Endometrium (tissue), 2 donors: ENCODE data around the gene CSPG4.
"Not testable (repeated sequence)": the region's sequence is repeated elsewhere in the genome, so short reads cannot be mapped to it uniquely, and the experiment has no call there.

Experiments used
- FAIRE-seq: peaks from 2 replicates; lab custom pipeline; 2012; peaks lifted over from hg19 to GRCh38; lab: Jason Lieb, UNC
- donor health status: control.
- donor health status: control.

CSPG4 gene

DNA sequence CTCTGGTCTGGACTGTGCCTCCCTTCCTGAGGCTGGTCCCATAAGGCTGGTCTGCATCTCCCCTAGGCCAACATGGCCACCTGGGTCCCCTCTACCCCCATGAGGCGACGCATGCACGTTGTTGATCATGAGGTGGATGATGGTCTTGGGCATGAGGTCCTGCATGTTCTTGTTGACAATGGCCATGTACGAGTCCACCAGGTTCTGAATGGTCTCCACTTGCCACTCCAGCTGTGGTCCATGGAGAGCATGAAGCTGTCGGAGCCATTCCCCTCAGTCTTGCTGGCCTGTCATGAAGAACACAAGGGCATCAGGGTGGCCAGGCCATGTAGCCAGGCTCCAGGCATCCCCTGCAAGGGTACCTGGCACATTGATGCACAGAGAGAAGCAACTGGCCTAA, 27.1 kb upstream of the CSPG4 start:
- FAIRE-seq = no peak

DNA sequence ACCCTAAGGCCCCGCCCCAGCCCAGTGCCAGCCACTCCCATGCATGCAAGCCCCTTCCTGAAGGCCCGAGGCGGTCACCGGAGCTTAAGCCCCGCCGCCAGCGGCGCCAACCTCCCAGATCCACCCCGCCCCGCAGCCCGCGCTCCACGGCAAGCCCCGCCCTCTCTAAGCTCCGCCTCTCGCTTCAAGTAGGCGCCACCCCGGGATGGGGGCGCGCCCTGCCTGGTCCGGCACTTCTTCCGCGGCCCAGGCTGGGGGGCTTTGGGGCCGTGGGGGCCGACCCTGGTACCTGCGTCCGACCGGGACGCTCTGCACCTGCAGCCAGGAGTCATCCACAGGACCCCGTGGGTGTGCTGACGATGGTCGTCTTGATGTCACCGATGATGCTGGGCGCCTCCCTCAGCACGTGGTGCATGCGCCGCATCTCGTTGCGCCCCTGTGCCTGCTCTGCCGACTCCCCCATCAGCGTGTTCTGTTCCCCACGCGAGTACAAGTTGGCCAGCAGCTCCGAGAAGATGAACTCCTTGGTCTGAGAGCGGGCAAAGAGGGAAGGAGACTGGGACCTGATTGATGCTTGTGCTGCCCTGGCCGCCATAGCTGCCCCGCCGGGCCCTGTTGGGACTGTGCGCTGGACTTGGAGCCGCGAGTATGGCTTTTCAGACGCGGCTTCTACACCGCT, 26.1 kb upstream of the CSPG4 start:
- FAIRE-seq = no peak

DNA sequence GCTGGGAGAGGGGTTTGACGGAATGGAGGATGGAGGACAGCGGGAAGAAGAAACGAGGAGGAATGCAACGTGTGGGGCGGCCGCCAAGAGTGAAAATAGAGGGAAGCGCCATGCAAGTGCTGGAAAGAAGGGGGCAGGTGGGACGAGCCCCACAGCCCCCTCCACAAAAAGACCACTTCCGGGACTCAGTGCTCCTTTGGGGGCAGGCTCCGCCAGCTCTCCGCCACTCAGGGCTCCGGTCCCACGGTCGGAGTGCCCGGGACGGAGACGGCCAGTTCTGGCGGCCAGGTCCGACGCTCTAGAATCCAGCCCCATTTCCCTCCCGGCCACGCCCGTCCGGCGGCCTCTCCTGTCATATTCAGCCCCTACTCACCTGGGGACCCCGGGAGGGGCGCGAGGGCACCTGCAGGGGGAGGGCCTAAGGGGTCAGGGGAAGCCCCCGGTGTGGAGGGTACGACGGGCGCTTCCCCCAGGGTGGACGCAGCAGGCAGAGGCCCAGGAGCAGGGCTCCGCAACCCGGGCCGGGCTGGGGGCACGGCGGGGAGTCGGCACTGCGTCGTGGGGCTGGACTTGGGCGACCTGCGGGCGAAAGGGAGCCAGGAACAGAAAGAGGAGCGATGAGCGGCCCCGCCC, 25.5 kb upstream of the CSPG4 start:
- FAIRE-seq = no peak

DNA sequence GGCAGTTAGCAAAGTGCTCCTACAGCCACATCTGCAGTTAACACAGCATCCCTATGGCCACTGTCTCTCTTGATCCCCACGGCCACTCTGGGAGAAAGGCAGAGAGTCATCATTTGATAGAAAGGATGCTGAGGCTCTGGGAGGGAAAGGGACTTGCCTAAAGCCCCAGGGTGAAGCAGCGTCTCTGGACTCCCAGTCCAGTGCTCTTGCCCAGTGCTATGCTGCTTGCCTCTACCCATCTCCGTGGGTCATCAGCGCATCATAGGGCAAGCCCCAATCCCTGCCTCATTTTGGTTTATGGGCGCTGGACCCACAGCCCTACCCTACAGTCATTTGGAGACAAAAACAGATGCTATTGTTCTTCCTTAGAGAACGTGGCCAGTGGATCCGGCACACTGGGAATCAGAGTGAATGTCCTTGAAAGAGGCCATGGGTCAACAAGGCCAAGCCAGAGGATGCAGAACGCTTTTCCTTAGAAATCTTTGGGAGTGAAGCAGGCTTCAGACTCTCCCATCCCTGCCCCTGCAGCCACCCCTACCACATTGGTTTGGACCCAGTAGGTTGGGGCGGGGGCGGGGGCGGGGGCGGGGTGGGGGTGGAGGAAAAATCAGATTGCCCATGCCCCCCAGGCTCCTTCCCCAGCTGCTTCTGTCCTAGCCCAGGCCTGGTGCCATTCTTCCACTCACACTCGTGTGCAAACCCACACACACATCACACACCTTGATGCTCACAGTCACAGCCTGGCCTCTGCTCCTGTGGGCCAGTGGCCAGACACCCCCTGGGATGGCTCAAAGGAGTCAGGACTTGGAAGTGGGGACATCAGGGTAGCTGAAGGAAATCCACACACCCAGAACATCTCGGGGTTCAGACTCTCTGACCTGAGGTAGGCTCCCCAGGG, 24.7 kb upstream of the CSPG4 start:
- not testable (repeated sequence) for FAIRE-seq

DNA sequence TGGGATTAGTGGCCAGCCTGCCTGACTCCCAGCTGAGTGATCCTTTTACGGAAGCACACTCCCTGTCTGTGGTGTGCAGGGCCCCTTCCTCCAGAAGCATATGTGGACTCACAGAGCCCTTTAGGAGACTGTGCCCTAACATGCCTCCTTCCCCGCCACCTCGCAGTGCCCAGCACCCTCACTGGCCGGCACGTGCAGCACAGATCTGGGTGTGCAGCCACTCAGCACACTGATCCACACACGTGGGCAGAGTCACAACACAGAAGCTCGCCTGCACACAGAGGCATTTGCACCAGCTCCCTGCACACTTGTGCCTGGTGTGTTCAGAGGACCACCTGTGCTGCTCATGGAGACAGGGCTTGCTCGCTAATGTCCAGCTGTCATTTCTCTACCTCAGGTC, 23.6 kb upstream of the CSPG4 start:
- no peak for FAIRE-seq

DNA sequence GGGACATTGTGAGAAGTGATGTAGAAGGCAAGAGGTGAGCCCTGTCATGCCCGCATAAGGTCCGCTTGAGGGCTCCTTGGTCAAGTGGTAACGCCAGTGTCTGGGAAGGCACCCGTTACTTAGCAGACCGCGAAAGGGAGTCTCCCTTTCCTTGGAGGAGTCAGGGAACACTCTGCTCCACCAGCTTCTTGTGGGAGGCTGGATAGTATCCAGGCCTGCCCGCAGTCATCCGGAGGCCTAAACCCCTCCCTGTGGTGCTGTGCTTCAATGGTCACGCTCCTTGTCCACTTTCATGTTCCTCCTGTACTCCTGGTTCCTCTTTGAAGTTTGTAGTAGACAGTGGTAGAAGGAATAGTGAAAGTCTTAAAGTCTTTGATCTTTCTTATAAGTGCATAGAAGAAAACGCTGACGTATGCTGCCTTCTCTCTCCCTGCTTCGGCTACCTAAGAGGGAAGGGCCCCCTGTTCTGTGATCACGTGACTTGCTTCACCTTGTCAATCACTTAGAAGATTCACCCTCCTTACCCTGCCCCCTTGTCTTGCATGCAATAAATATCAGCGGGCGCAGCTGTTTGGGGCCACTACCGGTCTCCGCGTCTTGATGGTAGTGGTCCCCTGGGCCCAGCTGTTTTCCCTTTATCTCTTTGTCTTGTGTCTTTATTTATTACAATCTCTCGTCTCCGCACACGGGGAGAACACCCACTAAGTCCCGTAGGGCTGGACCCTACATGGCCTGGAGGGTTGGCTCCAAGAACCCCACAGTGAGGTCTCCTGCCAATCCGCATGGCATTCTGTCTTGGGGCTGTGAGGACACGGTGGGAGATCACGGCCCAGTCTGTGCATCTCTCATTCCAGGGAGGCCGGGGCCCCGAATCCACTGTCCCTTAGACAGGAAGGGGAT, 22.5 kb upstream of the CSPG4 start:
- not testable (repeated sequence) for FAIRE-seq

DNA sequence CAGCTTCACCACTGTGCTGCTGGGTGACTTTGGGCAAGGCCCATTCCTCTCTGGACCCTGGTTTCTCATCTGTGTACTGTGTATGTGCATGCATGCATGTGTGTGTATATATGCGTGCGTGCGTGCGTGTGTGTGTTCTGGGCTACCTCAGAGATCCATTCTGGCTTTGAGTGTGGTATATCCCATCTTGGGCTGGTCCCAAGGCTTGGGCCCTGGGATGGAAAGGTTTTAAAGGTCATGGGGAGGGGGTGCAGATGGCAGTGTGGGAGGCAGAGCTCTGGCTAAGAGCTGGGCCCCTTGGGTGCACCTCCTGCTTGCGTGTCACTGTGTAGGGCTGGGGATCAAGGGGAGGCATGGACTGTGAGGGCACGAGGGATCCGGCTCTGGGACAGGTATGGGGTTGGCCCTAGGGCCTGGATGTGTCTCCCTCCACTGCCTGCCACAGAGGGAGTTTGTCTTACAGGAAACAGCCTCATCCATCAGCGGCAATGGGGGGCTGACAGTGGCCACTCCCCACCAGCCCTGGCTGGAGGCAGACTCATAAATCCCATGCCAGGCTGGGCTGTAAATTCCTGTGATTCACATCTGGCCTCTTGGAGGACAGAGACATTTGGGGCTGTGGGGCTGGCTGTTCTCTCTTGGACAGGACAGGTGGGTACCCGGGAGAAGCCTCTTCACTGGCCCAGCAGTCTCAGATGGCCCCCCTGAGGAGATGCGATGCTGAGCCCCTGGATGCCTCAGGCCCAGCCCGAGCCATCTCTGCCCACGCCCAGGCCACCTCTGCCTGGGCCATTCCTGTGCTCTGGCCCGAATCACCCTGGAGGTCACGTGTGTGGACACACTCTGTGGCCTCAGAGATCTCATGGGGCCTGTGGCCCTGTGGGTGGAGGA, 21.4 kb upstream of the CSPG4 start:
- FAIRE-seq = no peak

DNA sequence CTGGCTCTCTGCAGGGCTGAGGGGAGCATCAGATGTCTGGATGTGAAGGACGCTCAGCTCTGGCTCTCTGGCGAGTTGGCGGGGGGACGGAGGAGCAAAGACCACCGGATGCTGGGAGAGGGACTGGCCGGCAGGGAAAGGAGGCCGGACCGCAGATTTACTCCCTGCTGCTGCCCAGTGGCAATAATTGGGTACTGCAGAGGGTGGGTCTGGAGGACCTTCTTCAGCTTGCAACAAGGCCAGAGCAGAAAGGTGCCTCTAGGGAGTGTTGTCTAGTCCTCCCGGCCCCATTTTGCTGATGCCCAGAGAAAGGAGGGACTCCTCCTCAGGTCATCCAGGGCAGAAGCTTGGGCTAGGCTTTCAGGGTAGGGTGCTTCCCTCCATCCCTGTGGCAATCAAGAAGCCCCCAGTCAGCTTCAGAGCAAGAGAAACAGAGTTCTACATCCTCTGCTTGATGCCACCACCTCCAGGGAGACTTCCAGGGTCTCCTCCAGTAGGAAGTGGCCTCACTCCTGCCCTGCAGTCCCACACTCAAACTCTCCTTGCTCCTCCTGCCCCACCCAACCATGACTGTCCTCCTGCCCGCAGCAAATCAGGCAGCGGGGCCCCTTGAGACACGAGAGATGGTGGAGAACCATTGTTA, 20.3 kb upstream of the CSPG4 start:
- FAIRE-seq = peak; percentile 8

DNA sequence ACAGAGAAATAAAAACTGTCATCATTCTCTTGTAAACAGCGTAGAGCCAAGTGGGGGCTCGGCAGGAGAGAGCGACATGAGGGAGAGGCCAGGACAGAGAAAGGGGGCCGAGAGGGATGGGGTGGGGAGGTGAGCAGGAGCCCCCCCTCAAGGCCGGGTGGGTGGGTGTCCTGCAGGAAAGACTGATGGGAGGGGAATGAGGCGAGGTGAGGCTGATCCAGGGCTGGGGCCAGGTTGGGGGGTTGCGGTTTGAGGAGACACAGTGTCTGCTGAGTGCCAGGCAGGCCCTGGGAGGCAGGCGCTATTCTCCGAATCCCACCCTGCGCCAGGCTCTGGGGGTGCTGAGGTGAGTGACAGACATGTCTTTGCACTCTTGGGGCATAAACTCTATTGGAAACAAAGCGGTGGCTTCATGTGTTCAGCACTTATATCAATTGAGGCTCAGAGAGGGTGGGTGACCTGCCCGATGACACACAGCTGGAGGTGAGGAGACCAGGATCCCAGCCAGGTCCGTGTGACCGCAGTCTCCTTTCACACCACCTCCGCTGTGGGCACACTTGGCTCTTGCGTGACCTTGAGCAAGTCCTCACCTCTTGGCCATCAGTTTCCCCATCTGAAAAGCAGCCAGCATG, 19.6 kb upstream of the CSPG4 start:
- FAIRE-seq = no peak

DNA sequence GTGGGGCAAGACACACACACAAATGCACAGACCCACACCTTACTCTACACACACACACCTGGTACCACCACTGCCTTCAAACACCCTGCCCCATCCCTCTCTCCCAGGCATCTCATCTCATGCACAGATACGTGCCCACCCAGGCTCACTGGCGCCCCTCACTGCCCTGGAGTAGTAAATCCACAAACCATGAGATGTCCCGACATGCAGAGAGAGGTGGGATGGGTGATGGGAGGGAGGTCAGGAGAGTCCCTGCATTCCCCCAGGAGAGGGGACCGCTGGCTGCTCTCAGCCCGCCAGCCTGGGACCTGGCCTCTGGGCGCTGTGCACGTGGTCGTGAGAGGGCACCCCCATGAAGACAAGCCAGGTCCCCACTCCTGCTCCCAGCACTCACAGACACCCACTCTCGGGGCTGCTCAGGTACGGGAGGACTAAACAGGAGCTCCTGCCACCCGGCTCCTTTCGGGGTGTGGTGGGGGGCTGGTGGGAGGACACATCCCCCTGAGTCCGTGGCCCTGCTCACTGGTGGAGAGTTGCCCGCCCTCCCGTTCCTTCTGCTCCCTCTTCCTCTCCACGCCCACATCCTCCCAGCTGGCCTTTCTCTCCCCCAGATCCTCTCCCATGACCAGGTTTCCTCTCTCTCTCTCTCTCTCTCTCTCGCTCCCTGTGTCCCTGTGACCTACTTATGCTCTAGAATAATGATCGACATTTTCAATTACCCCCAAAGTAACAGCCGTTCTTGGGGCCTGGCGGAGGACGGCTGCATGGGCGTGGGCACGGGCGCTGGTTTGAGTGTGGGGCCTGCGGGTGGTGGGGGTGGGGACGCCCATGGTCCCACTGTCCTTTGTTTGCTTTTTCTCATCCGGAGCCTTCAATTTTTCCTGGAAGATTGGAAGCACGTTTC, 18.9 kb upstream of the CSPG4 start:
- FAIRE-seq = no peak

DNA sequence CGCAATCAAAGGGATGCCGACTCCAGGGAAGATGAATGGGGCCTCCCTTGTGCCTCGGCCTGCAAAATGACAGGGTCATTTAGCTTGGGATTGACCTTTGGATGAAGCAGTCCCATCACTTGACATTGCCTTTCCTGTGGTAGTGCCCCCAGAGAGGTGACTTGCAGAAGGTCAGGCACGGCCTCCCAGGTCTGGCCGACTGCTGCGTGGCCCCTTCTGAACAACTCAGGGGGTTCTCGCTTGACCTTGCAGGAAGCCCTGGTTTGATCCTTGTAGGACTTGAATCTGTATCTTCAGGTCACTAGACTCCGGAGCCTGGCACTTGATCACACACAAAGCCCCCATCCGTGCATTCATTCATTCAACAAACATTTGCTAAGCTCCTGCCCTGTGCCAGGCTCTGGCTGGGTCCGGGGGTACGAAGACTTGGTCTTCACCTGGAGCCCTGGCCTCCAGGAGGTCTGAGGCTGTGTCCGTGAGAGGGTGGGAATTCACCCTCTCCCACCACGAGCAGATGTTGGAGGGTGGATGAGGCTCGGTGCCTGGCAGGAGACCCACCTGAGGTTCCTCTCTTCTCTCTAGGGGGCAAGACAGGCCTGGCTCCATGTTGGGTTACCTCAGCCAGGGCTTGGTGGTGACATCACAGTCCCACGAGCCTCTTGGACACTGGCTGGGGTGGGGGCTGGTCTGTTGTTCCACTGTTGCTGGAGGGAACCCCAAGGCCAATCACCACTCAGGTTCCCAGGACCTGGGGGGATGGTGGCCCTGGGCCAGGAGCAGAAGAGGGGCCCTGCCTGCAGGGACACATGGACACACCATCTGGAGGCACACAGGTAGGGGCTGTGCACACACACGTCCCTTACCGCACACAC, 18.0 kb upstream of the CSPG4 start:
- FAIRE-seq = not testable (repeated sequence)

DNA sequence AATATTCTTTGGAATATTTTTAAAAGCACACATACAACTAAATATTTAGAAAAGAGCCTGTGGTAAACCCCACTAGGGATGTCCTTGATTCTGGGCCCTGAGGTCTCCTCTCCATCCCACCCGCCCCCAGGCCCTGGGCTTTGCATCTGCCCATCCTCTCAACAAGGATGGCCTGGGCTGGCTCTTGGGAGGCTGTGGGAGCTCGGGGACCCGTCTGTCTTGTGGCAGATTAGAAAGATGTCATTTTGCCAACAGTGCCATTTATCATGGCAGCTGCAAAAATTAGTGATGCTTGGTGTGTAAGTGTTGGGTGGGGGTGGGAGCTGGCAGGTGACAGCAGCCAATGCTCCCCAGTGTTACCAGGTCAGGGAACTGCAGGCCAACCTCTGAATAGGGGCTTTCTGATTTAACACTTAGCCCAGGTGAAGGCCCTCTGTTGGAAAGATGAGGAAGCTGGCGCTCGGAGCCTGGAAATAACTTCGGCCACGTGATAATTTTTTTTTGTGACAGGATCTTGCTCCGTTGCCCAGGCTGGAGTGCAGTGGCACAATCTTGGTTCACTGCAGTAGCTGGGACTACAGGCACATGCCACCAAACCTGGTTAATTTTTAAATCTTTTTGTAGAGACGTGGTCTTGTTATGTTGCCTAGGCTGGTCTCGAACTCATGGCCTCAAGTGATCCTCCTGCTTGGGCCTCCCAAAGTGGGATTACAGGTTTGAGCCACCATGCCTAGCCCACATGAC, 16.9 kb upstream of the CSPG4 start:
- no peak for FAIRE-seq

DNA sequence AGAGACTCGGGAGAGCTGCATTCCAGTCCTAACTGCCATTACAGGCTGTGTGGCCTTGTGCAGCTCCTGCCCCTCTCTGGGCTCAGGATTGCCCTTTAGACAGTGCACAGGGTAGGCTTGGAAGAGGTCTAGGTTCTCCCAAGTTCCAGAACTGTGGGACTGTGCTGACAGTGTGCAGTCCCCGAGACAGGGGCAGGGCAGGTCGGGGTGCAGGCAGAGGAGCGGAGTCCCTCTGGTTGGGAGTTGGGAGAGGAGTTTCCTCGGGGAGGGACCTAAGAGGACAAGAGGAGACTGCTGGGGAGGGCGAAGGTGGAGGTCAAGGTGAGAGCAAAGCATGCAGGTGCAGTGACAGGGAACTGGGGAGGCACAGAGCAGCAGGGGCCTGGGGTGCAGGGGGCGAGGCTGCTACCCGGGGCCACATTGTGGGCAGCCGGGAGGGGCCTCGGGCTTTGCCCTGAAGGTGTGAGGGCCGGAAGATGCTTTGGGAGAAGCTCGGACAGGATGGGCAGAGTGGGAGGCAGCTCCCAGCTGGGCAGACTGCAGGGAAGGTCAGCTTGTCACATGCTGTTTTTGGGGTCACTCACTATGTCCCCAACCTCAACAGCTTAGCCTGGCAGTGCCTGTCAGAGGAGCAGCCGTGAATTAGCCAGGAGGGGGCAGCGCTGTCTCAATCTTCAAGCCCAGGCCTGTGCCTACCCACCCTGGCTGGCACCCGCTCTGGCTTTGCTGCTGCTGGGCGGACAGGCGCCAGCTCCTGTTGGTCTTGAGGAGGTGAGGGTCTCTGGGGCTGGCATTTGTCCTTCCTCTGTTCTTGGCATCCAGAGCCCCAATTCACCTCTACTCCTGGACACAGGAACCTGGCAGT, 15.4 kb upstream of the CSPG4 start:
- no peak for FAIRE-seq

DNA sequence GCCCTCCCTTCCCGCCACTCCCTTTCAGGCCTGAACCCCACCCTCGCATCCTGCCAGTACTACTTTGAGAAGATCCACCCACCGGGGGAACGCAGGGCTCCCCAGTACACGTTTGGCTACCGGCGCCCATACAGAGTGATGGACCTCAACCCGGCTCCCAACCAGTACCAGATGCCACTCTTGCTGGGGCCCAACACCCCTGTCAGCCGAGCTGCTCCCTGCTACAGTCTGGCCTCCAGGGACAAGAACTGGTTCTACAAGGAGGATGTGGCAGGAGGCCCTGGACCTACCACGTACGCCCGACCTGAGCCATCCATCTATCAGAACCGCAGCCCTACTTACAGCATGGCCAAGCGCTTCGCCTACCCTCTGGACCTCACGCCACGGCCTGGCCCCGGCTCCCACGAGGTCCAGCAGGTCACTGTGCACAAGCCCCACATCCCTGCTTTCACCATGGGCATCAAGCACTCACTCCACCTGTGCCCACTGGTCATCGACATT, 14.4 kb upstream of the CSPG4 start:
- no peak for FAIRE-seq

DNA sequence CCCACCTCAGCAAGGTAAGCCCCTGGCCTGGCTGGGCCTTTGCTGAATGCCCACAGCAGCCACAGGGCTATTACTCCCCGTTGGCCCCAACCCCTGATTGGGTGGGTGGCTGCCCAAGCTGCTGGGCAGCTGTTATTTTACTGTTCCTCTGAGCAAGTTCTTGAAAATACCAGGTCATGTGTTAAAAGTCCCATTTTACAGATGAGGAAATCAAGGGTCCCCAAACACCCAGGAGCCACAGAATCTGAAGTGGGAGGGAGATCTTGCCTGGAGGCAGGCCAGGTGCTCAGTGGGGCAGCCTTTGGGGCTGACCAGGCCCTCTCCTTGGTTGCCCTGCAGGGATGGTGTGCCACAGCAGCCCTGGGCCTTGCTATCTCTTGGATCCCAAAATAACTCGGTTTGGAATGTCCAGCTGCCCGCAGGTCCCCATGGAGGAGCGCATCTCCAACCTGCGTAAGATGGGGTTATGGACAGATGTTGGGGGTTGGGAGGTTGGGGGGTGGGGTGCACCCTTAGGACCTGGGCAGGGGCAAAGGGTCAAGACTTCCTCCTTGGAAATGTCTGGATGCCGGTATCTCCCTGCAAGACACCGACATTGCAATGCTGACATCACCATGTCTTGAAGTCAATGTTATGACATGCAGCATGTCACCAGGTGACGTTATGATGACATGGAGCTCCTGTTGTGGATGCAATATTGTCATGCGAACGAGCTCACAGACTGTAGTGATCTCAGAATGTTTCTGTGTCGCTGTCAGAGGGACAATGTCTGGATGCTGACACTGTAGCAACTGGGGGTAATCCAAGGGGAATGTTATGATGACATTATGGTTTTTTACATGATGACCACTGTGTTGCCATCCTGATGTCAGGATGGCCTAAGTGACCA, 13.3 kb upstream of the CSPG4 start:
- FAIRE-seq = no peak
